ENCODE results near the gene BPIFA1.

DNA sequence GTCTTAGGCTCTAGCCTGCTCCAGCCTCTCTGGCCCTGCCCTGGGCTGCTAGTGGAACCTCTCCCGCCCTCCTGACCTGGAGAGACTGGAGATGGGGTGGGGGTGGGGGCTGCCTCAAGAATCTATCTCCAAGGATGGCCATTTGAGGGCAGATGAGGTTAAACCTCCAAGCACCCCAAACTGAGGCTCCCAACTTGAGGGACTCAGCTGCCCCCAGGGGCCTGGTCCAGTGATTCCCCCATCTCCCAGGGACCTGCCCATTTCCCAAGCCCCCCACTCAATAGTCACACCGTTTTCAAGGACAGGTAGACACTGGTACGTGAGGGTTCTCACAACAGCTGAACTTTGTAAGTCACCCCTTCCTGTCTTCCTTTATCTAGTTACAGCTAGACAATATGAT is 40.1 kb downstream of the BPIFA1 start:
- TF ChIP-seq, protein P1, sequence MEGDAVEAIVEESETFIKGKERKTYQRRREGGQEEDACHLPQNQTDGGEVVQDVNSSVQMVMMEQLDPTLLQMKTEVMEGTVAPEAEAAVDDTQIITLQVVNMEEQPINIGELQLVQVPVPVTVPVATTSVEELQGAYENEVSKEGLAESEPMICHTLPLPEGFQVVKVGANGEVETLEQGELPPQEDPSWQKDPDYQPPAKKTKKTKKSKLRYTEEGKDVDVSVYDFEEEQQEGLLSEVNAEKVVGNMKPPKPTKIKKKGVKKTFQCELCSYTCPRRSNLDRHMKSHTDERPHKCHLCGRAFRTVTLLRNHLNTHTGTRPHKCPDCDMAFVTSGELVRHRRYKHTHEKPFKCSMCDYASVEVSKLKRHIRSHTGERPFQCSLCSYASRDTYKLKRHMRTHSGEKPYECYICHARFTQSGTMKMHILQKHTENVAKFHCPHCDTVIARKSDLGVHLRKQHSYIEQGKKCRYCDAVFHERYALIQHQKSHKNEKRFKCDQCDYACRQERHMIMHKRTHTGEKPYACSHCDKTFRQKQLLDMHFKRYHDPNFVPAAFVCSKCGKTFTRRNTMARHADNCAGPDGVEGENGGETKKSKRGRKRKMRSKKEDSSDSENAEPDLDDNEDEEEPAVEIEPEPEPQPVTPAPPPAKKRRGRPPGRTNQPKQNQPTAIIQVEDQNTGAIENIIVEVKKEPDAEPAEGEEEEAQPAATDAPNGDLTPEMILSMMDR (conservative IDR thresholded peaks at IDR 0.05; ENCODE audit: low read depth, low read length) = no peak
- TF ChIP-seq EZH2 (IDR thresholded peaks at IDR 0.05; ENCODE audit: low read length, unreplicated experiment) (no peak), EZH2phosphoT487 (IDR thresholded peaks at IDR 0.05; ENCODE audit: borderline replicate concordance, low read length) (no peak)

All from PC-3 (cell line).